Measurements from ENCODE around the gene EMP1.

The EMP1 gene, protein sequence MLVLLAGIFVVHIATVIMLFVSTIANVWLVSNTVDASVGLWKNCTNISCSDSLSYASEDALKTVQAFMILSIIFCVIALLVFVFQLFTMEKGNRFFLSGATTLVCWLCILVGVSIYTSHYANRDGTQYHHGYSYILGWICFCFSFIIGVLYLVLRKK

DNA sequence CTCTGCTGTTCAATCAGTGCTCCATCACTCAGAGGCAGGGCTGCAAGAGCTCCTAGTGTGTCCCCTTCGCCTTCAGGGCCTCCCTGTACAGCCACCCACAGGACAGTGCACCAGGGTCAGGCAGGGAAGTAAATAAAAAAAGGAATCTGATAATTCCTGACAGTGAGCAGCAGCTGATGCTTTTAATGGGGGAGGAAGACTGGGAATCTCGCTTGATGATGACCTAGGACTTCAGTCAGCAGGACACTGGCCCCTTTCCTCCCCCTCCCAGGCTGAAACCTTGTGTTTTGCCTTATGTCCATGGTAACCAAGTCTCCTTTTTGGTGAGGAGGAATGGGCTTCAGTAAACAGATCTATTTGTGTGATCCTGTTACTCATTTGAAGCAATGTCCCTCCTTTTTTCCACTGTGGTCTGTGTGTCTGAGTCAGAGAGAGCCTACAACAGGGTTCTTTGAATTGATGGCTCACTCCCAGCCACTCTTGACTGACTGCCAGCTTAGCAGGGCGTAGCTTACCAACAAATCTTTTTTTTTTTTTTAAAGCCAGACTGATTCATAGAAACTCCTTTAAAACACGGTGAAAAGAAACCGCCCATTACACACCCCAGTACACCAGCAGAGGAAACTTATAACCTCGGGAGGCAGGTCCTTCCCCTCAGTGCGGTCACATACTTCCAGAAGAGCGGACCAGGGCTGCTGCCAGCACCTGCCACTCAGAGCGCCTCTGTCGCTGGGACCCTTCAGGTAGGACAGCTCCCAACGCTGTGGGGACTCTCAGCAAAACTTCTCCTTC lies at the start of gene EMP1:
TSS of gene EMP1 (plus strand) at position 597 of the 792 bp plus-strand sequence. CDS start 14,785 bp downstream, outside the sequence.
- DNase-seq, result peak; percentile 85

DNA sequence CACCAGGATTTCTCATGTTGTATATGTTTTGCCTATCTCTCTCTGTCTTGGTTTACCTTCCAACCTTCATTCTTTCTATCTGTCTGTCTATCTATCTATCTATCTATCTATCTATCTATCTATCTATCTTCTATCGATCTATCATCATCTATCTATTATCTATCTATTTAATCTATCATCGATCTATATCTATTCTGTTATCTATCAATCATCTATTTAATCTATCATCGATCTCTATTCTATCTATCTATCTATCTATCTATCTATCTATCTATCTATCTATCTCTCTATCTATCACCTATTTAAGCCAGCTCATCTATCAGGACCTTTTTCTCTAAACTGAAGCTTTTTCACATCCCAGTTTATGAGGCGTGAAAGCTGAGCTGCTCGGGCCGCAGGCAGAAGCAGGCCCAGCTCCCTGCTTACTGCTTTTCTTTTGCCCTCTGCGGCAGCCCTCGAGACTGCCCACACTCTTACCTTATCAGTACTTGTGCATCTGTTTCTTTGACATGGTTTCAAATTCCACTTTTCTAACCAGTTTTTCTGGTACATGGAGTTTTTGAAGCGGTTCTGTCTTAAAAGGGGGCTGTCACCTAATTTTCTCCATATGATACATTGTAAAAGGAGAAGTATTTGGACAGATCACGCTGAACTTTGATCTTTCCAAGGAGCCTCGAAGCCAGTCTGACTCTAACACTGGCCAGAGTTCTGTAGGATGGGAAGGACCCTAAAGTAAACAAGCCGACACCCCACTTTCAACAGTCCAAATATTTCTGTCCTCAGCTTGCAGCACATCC lies 48.6 kb upstream of the EMP1 start:
- no peak for DNase-seq

DNA sequence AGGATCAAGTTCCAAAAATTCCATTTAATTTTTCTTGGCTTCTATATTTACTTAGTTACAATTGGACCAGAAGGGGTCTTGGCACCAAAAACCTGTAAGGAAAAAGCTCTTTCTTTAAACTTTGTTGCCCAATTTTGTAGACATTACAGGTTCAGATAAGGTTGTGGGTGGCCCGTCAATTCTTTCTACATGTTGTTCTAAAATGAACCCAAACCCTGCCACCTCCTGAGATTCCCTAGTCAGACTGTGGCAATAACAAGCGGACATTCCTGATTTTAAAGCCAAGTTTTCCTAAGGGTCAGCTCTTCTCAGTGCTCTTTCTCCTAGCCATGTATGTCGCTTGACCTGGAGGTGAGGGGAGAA lies 48.1 kb upstream of the EMP1 start:
- DNase-seq, result no peak

DNA sequence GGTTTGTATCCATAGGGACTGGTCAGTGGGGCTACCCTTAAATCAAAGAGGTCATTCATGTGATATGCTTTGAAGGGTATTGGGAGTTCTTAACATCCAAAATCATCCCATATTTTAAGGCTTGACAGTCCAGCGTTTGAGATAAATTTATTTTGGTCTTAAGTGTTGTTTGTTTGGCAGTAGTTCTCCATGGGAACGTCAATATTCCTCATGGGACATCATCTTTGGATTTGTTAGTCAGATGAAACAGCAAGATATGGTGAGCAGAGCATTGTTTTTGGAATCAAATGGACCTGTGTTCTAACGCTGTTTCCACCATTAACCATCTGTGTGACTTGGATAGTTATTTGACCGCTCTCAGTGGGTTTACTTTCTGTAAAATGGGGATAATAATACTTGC lies 47.1 kb upstream of the EMP1 start:
- DNase-seq, result no peak

DNA sequence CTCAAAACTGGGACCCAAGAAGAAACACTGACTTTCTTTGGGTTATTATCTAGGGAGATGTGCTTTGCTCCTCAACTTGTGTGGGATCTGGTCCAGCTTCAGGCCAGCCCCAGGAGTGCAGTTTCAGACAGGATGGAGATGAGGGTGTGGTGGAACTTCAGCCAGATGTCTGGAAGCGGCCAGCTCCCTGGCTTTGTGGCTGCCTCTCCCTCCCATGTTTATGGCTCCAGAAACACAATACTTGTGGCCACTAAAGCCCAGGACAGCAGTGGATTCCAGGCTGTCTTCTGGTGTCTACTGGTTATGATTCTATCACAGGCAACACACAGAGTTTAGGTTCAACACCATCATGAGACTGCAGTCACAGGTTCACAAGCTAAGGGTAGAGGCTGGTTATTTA lies 44.2 kb upstream of the EMP1 start:
- DNase-seq, result no peak

DNA sequence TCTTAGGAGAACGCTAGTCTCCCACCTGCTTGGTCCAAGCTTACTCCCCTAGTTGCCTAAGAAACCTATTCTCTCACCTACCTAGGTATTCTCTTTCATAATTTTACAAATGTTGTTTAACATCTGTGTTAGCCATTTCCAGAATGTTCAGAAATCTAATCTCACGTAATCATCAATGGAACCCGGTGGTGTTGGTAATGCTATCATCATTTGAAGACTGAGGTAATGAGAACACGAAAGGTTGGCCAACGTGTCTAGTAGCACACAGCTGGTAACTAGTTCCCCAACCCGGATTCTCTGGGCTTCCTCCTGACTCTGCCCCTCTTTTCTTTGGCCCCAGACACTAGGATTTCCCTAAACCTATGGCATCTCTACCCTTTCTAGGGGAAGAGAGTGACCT lies 43.8 kb upstream of the EMP1 start:
- no peak for DNase-seq

DNA sequence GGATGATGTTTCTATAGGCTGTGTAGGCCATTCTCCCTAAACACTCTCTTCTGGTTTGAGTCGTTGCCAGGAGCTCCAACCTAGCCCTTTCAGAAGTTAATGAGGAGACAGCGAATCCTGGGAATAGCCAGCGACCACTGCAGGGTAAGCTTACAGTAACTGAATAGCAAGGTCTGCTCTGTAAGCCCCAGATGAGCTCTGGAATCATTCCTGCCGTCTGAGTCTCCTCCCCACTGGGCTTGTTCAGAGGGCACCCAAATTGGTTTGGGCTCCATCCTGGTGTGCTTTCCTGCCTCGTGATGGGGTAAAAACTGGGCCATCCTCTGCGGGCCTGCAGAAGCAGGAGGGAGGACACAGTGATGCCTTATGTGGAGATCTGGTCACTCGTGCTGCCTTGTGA lies 43.3 kb upstream of the EMP1 start:
- no peak for DNase-seq

DNA sequence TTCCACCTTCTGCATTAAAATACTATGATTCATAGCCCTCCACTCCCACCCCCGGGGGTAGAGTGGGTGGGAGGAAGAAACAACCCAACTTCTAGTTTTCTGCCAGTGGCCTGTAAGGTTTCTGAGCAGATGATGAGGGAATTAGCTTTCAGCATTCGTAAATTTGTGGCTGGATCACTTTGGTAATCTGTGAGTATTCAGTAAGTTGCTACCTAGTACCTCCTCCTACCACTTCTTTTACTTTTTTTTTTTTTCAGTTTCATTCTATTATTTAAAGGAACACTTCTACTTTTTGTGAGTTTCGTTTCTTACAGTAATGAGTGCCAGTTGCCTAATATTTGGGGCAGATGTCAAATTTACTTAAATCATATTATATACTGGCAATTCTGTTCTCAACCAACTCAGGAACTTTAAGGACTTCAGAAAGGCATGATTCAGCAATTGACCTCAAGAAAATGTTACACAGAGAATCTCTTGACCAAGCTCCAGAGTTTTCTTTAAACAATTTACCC lies 42.4 kb upstream of the EMP1 start:
- no peak for DNase-seq

DNA sequence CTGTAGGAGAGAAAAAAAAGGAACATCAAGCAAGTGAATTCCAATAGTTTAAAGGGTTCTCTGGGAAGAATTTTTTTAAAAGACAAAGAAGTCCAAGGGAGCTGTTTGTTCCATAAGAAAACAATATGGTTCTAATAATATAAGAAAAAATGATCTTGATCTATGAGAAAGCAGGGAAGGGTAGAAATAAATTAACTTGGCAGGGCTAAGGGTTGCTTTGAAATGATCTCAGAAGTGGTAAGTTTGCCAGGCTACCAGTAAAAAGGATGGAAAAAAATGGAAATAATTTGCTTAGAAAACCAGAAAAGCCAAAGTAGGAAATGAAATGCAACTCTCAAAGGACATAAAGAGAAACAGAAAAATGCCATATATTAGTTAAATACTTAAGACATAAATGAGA lies 41.7 kb upstream of the EMP1 start:
- DNase-seq, result no peak

DNA sequence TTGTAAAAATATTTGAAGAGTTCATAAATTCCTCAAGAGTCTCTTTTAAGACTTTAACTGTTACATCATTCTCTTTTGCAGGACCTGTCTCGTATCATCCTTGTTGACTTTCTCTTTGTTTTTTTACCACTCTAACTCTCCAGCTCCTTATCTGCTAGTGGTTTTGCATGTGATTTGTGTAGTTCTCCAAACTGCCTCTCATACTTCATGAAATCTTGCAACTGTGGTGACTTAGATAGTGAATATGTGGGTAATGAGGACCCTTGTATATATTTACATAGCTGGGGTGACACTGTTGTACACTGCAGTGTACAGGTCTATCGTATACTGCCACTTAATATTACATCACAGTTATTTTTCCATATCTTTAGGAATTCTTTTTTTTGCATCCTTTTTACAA lies 40.2 kb upstream of the EMP1 start:
- DNase-seq, result no peak

DNA sequence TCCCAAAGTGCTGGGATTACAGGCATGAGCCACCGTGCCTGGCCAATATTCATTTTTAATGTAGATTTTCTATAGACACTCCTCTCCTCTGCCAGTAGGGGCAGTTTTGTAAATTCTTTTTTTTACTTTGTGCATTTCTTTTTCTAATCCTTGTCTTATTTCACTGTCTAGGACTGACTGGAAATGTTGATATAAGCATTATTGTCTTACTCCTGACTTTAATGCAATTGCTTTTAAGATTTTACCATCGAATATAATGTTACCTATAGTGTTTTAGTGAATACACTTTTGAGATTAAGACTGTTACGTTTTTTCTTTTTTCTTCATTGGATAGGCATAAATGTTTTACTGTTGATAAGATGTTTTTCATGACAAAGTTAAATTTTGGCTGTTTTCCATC lies 35.4 kb upstream of the EMP1 start:
- no peak for DNase-seq

DNA sequence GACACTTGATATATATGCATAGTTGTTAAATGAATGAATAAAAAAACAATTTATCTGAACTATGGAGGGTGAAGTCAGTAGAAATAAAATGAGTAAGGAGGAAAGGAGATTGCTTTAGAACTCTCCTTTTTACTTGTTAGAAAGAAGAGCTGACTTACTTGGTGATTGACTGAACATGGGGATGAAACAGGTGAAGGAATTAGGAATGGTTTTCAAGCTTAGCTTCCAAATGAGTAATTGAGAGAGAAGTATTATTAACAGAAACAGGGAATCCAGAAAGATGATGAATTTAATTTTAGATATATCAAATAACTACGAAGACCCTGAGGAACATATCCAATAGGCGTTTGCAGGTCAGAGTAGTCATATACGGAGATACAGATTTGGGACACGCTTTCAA lies 33.6 kb upstream of the EMP1 start:
- no peak for DNase-seq

DNA sequence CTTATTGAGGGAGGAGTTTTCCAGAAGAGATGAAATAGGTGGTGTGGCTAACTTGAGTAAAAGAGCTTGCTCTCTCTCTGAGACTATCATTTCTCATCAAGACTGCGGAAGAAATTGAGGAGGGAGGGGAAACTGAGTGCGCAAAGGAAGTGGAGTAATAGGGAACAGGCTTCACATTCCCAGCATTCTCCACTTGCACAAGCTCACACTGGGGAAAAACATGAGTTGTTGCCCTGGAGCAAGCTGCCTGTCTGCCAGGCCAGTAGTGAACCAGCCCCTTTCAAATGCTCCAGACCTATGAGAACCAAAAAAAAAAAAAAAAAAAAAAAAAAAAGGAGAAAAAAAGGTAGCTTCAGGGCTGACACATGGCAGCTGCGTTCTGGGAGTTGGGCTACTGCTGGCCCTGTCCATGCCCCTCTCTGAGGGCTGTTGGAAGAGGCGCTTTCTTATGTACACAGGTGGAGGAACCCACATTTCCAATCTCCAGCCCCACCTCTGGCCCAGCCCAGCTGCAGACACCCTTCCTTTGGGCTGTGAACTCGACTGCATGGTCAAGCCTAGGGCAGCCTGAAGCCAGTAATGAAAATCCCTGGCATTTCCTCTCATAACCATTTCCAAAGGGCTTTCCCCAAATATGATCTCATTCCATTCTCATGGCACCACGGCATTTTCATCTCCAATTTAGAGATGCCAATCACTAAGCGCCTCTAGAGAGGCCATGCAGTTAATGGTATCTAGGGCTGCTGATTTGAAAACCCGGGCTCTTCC lies 32.5 kb upstream of the EMP1 start:
- no peak for DNase-seq

DNA sequence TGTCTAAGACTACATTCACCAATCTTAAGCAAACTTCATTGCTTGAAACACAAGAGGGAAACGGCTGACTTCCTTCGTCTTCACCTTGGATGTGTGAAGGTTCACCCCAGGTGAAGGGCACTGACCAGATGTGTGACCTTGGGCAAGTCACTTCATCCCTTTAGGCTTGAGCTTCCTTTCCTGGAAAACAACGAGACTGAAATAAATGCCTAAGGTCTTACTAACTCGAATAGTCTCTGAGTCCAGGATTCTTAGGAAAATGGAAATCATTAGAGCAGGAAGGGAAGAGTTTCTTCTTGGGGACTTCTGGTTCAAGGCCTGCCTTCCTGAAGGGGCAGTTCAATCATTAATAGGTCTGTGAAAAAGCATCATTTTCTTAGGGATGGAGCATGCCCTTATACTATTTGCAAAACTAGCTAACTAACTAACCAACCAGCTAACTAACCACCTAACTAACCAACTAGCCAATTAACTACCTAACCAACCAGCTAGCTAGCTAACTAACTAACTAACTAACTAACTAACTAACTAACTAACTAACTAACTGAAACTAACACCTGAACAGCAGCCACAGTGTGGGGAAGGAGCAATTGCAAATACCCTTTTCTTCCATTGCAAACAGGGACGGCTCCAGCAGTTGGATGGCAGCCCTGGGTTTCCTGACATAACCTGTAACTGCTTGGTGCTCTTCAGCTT lies 31.5 kb upstream of the EMP1 start:
- no peak for DNase-seq

DNA sequence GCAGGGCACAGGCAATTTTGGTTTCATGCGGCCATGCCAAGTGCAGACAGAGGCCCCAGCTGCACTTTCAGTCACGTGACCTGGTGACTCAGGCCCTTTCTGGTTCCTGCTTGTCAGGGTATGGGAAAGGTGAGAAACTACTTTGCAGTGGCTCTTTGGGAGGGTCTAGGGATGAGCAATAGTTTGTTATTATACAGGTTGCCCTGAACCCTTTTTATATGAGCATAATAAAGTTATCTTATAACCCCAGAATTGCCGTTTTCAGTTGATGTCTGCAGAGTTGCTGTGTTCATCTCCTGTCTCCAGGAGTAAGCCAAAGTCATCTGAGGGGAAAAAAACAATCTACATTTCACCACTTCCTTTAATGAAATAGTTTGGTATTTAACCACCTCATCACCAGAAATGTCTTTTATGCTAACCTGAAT lies 30.9 kb upstream of the EMP1 start:
- peak; percentile 65 for DNase-seq

DNA sequence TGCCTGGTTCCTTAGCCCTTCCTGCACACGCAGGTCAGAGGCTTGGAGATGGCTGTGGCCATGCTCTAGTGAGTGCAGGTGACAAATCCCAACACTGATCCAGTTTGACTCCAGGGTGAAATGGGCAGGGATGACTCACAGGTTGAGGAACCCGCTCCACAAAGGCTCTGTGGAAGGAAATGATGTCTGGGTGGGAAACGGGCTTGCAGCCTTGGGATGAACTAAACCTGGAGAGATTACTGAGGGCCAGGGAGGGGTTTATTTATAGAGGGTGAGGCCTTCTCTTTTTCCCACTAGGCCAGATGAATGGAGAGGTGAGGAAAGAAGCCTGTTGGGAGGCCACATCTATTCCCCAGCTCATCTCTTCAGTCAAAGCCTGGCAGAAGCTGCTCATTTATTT lies 29.3 kb upstream of the EMP1 start:
- no peak for DNase-seq

DNA sequence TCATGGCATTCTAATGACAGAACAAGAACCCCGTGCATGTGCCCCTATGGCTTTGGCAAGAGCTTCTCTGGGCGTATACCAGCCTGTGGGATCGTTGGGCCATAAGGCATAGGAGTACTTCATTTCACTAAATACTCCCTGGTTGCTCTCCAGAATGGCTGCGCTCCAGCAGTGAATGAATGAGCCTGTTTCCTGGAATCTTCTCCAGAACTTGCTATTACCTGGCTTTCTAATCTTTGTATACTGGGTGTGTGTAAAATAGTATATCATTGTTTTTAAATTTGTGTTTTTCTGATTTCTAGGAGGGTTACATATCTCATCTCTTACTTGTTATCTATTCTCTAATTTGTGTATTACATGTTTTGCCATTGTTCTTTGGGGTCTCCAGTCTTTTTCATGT lies 28.6 kb upstream of the EMP1 start:
- no peak for DNase-seq

DNA sequence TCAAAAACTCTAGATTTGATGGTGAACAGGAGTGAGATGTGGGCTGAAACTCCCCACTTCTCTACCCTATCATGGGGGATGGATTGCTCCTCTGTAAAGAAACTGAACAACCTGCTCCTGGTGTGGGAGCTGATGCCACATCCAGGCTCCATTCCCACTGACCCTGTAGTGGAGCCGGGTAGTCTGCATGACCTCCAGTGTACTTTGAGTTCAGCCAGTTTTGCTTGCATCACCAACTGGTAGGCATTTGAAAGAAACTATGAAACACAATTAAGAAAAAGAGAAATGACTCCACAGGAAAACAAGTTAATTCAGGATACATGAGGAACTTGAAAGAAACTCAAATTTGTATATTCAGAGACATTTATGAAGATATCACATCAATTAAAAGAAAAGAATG lies 27.3 kb upstream of the EMP1 start:
- no peak for DNase-seq

DNA sequence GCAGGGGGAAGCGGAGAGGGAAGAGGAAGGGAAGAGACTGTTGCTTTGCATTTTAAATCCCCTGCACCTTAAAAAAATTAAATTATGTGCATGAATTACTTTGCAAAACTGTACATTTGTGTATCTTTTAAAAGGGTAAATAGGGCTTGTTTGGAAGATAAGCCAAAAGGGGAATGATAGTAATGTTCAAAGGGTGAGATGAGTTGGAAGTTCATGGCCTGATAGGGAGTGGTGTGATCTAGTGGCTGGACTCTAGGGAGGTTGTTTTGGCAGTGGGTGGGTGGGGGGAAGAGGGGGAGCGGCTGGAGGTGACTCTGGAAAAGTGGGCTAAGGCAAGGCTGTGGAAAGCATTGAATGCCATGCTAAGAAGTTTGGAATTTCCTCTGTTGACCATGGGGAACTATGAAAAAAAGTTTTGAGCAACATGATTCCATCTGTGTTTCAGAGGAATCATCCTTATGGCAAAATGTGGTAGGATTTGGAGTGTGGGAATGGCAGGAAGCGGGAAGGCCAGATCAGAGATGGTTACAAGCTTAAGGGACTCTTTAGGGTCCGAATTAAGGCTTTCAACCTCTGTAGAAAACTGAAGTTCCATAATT lies 25.5 kb upstream of the EMP1 start:
- DNase-seq, result no peak

DNA sequence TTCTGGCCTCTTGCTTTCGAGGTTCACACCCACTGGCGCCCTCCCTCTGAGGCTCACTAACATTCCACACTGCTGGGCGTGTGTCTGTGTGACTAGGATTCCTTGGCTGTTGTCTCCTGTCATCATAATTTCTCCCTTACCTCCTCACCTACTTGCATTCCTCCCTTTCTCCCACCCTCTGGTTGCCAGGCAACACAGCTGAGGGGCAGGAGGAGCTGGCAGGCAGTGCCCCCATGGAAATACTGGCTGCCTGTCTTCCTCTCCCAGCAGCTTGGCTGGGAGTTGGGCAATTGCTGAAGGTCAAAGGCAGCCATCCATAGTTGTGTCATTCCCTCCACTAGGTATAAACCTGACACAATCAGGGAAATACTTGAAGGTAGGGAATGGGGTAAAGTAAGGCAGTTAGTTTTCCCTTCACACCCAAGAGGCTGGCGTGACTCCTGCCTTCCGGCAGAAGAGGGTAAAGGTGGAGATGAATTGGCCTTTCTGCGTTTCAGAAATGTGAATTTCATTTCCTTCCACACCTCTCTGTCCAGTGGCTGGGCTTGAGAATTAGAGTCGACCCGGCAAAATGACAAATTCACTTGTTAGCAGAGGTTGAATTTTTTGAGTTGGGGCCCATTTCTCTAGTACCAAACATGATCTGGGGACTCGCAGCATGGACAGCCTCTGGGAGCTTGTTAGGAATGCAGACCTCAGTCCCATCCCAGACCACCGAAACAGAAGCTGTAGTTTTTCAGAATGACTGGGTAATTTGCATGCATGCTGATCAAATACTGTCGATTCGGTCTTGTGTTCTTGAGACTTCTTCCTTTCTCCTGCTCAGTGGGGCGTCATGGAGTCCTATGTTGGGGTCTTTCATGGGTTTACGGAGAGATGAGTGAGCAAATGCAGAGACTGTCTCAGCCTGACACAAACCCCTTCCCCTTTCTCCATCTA lies 24.3 kb upstream of the EMP1 start:
- DNase-seq, result no peak
